Osteocyte (in vitro differentiated cells): ENCODE results near the gene ARHGDIA. TPM values are rescaled to one million over a fixed set of nuclear protein-coding genes. Genes with fewer than 3 reads are reported as not detected.

ENCODE experiments used
- DNase-seq: peaks from one replicate; pipeline ENCODE4 v3.0.0; 2021; ENCODE audit warnings: mixed read lengths; ENCODE audit not compliant: unreplicated experiment; ENCODE audit errors: extremely low spot score
- H3K27ac Mint-ChIP-seq: one replicate; pipeline ENCODE4 v1.8.0; 2021; ENCODE audit warnings: mild to moderate bottlenecking, mixed read lengths; ENCODE audit not compliant: unreplicated experiment
- H3K27me3 Mint-ChIP-seq: one replicate; pipeline ENCODE4 v1.8.0; 2021; ENCODE audit warnings: mixed read lengths; ENCODE audit not compliant: unreplicated experiment
- H3K36me3 Mint-ChIP-seq: one replicate; pipeline ENCODE4 v1.8.0; 2021; ENCODE audit warnings: mixed read lengths; ENCODE audit not compliant: unreplicated experiment
- H3K4me1 Mint-ChIP-seq: one replicate; pipeline ENCODE4 v1.8.0; 2021; ENCODE audit warnings: mixed read lengths; ENCODE audit not compliant: unreplicated experiment
- H3K4me3 Mint-ChIP-seq: one replicate; pipeline ENCODE4 v1.8.0; 2021; ENCODE audit warnings: mild to moderate bottlenecking, moderate library complexity, mixed read lengths; ENCODE audit not compliant: unreplicated experiment
- H3K9me3 Mint-ChIP-seq: one replicate; pipeline ENCODE4 v1.8.0; 2021; ENCODE audit warnings: mixed read lengths; ENCODE audit not compliant: unreplicated experiment
- total RNA-seq: library from RNA; stranded (reverse); gene quantifications from 2 replicates; pipeline ENCODE4 v1.2.1, GENCODE V29; 2021
- TF ChIP-seq, protein P1 (sequence below): fragments of 200-600 bp; sonication (generic); IDR thresholded peaks from 2 replicates; pipeline ENCODE4 v1.5.0; 2021; ENCODE audit warnings: antibody characterized with exemption, mild to moderate bottlenecking, moderate library complexity

The ARHGDIA gene
- total RNA-seq, 1 donor from 2014 or later, result 433 TPM

- peaks cover 7% of the 10 kb centered on the region for H3K36me3 Mint-ChIP-seq
- H3K27ac Mint-ChIP-seq, result no peak overlapping the region
- H3K27me3 Mint-ChIP-seq, result no peaks in the 10 kb centered on the region
- TF ChIP-seq, protein P1, sequence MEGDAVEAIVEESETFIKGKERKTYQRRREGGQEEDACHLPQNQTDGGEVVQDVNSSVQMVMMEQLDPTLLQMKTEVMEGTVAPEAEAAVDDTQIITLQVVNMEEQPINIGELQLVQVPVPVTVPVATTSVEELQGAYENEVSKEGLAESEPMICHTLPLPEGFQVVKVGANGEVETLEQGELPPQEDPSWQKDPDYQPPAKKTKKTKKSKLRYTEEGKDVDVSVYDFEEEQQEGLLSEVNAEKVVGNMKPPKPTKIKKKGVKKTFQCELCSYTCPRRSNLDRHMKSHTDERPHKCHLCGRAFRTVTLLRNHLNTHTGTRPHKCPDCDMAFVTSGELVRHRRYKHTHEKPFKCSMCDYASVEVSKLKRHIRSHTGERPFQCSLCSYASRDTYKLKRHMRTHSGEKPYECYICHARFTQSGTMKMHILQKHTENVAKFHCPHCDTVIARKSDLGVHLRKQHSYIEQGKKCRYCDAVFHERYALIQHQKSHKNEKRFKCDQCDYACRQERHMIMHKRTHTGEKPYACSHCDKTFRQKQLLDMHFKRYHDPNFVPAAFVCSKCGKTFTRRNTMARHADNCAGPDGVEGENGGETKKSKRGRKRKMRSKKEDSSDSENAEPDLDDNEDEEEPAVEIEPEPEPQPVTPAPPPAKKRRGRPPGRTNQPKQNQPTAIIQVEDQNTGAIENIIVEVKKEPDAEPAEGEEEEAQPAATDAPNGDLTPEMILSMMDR, result no peak
- H3K4me3 Mint-ChIP-seq, result no peak overlapping the region
- DNase-seq, result no peak
- H3K4me1 Mint-ChIP-seq, result peaks cover 15% of the 10 kb centered on the region
- H3K9me3 Mint-ChIP-seq, result no peaks in the 10 kb centered on the region
Measured at GRCh38 chr17:81825841-81826466, 45.2 kb downstream of the ARHGDIA start.

DNA sequence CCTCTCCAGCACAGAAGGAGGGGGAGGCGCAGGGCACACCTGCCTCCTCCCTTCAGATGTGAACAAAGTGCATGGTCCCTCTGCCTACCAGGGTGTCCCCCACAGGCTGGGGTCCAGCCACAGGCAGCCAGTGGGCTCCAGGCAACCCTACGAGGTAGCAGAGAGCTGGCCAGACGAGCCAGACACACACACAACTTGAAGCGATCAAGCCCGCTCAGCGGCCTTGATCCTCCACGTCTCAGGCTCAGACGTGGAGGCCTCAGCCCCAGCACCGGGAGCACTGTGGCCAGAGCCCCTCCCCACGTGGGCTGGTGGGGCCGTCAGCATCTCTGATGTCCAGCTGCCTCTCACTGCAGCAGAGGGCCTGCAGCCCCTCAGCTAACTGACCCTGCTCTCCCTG is 46.5 kb downstream of the ARHGDIA start:
- H3K9me3 Mint-ChIP-seq, result no peaks in the 10 kb centered on the region
- no peaks in the 10 kb centered on the region for H3K27me3 Mint-ChIP-seq
- H3K36me3 Mint-ChIP-seq, result peaks cover 7% of the 10 kb centered on the region

DNA sequence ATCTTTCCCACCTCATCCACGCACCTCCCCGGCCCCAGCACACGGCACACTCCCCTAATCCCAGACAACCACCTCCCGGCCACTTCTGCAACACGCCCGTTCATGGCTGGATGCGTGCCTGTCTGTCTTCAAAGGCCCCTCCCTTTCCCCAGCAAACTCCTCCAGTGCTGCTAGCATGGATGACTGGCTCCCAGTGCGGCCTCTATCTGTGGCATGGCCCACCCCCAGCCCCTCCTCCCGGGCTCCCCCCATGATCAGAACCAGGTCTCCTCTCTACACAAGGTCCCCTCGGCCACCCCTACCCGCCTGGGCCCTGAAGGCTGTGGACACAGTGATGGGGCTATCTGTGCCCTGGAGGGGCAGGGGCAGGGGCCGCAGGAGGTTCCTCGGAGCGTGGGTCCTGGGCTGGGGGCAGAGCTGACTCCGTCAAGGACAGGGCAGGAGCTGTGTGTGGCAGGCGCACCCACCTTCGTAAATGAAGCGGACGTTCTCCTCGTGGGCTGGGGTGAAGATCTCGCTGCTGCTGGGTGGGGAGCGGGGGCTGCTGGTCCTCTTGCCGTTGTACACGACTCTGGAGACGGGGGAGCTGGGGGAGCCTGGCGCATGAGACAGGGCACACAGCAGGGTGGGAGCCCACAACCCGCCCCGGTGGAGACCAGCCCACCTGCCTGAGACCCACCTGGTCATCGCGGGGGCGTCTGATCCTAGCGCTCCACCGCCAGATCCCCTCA is 47.2 kb downstream of the ARHGDIA start:
- Mint-ChIP-seq H3K27me3 (no peaks in the 10 kb centered on the region), H3K27ac (no peak overlapping the region), H3K9me3 (no peaks in the 10 kb centered on the region), H3K4me3 (no peak overlapping the region), H3K4me1 (peaks cover 7% of the 10 kb centered on the region), H3K36me3 (peaks cover 7% of the 10 kb centered on the region)
- no peak for DNase-seq
- TF ChIP-seq, protein P1, result no peak

More for the DNA sequence above, 46.5 kb downstream of the ARHGDIA start:
- TF ChIP-seq, protein P1, result no peak
- peaks cover 11% of the 10 kb centered on the region for H3K4me1 Mint-ChIP-seq
- H3K27ac Mint-ChIP-seq, result no peak overlapping the region
- no peak overlapping the region for H3K4me3 Mint-ChIP-seq
- no peak for DNase-seq

DNA sequence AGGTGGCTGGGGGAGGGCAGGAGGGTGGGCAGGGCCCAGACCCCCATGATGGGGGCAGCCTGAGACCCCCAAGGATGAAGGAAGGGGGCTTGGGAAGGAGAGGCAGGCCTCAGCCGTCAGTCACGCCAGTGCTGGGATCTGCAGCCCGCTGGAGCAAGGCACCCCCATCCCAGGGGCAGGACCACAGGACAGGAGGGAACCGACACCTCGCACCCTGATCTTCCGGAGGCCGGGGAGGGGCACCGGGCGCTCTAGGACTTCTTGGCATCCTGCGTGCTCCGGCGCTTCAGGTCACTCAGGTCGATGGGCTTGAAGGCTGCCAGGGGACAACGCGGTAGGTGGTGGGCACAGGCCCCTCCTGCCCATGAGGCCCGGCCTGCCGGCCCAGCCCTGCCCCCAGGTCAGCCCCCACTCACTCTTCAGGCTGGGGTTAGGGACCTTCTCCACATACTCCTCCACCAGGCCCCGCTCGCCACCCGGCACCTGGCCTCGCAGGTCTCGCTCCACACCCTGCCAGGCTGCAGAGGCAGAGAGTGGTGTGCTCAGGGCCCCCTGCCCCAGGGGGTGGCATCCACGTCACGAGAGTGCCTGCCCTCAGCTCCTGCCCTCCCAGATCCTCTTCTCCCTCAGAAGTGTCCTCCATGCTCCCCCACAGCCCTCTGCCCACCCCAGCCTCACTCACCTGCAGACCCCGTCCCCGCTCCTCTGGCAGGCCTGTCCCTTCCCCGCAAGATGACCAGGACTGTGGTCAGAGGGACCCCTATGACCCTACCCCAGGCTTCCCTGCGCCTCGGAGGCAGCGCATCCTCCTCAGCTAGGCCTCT is 47.9 kb downstream of the ARHGDIA start:
- no peak overlapping the region for H3K27ac Mint-ChIP-seq
- H3K36me3 Mint-ChIP-seq, result peaks cover 7% of the 10 kb centered on the region
- peaks cover 3% of the 10 kb centered on the region for H3K4me1 Mint-ChIP-seq
- H3K9me3 Mint-ChIP-seq, result no peaks in the 10 kb centered on the region
- TF ChIP-seq, protein P1, result no peak
- H3K4me3 Mint-ChIP-seq, result no peak overlapping the region
- DNase-seq, result no peak
- peaks cover 2% of the 10 kb centered on the region for H3K27me3 Mint-ChIP-seq

DNA sequence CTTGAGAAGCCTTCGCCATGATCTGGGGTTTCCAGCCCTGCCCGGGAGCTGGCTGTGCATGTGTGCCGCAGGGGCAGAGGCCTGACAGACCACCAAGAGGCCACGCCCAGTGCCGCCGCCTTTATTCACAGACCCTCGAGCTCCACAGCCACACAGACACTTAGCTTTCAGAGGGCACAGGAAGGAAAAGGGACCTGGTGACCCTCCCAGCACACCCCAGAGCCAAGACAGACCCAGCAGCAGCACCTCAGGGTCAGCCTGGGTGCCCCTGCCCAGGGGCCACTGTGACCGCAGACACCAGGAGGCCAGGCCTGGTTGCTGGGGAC is 48.9 kb downstream of the ARHGDIA start:
- Mint-ChIP-seq H3K27ac (no peak overlapping the region), H3K36me3 (peaks cover 7% of the 10 kb centered on the region), H3K9me3 (no peaks in the 10 kb centered on the region), H3K4me3 (no peak overlapping the region), H3K27me3 (peaks cover 2% of the 10 kb centered on the region), H3K4me1 (no peaks in the 10 kb centered on the region)
- TF ChIP-seq, protein P1, result no peak
- no peak for DNase-seq
